HG03103 (cell line): ENCODE measurements around the gene STAT5B.
"Not testable (repeated sequence)": the region's sequence is repeated elsewhere in the genome, so short reads cannot be mapped to it uniquely, and the experiment has no call there.

Experiments used
- ATAC-seq: cut with Tn5 transposase; IDR thresholded peaks from one replicate; pipeline ENCODE4 v1.9.1; 2021; ENCODE audit warnings: low read depth; ENCODE audit not compliant: unreplicated experiment

Gene STAT5B

DNA sequence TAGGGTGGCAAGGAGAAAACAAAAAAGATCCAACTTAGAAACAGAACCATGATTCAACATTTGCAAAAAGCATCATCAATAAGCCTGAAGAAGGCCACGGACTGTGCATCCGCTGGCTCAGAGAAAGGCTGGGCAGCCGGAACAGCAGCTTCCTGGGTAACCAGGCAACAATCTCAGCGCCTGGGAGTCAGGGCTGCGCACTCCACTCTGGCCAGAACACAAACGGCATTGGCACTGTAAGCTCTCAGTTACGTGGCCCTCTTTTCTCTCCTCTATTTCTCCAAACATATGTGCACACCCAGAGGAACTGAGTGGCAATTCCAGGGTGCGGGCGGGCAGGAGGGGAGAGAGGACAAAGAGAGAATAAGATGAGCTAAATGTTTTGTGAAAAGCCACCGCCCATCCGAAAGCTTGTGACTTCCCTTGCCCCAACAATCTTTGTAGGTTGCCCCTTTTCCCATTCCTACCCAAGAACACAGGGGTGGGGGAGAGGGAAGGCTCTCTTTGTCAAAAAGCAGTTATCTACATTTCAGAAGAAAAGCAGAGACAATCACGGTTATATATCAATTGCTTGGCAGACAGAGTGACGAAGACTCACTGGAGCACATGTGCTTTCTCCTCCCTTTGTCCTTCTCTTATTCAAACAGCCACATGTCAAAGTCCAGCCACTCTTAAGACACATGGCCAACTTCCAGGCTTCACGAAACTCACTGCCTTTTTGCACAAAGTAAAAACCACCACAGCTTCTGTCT, 75.3 kb downstream of the STAT5B start:
- no peak for ATAC-seq

DNA sequence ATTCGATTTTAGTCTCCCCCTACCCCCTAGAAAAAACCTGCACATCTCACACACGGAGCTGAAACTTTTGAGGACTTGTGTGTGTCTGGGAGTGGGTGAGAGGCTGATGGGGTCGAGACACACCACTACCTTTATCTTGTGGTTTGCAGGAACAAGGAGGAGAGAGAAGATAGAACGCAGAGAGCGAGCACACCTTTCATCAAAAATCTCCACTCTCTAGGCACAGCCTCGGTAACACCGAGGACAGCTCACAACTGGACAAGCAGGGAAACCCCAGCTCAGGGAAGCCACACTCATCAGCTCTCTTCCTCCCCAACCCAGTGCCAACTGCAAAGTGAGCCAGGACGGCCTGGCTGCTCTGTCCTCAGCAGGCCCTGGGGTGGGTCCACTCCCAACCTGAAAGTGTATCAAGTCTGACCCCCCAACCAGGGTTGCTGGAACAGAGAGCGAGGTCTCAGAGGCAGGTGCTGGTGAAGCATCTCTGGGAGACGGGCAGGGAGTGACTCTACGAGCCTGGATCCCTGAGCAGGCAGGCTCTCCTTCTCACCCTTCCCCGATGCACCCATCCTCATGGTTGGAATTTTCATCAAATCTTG, 76.7 kb downstream of the STAT5B start:
- no peak for ATAC-seq

DNA sequence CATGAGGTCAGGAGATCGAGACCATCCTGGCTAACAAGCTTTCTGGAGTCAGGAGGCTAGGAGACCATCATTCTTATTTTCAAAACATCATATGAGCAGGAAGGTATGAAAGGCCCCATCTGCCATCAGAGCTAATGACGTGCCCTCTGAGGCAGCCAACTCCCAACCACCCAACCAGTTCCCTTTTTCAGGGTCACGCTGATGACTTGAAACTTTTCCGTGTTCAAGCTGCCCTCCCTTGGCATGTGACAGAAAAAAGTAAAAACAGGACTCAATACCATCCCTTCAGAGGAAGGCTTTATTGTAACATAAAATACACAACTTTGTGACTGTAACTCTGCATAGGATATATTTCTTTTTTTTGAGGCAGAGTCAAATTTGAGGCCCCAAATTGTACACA, 77.3 kb downstream of the STAT5B start:
- ATAC-seq, result no peak

DNA sequence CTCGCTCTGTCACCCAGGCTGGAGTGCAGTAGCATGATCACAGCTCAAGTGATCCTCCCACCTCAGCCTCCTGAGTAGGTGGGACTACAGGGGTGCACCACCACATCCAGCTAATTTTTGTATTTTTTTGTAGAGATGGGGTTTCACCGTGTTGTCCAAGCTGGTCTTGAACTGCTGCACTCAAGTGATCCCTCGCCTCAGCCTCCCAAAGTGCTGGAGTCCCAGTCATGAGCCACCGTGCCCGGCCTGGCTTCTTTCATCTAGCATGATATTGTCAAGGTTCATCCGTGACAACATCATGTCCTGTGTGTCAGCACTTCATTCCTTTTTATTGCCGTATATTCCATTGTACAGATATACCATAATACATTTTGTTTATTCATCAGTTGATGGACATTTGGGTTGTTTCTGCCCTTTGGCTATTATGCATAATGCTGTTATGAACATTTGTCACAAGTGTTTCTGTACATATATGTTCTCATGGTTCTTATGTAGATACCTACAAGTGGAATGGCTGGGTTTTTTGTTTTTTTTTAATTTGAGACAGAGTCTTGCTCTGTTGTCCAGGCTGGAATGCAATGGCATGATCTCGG, 78.5 kb downstream of the STAT5B start:
- no peak for ATAC-seq

DNA sequence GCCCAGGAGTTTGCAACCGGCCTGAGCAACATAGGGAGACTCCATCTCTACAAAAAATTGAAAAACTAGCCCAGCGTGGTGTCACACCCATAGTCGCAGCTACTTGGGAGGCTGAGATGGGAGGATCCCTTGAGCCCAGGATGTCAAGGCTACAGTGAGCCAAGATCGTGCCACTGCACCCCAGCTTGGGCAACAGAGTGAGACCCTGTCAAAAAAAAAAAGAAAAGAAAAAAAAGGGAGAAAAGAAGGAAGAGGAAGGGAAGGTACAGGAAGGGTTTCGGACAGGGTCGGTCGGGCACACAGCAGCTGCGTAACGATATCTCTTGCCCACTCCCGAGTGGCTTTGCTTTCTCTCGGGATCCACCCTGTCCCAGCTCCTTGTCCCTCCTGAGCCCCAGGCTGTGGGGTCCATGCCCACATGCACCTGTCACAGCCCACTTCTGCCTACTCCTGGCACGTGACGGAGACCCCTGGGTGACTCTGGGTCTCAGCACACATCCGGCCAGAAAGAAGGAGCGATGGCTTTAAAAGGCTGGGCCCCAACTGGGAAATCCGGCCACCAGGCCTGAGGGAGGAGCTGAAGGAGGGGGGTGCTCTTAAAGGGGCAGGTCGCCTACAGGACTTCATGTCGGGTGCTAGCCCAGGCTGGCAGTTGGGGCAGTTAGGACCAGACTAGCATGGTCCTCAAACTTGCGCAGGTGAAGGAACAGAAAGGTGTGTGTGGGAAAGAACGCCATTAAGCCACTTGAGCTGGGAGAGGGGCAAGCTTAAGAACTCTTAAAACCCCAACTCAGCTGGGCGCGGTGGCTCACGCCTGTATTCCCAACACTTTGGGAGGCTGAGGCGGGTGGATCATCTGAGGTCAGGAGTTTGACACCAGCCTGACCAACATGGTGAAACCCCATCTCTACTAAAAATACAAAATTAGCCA, 82.0 kb downstream of the STAT5B start, which contains the start of gene GHDC:
Gene GHDC, minus strand, starts transcription at position 526 of the 931 bp plus-strand sequence. CDS start 913 bp downstream, outside the sequence.
- no peak for ATAC-seq

DNA sequence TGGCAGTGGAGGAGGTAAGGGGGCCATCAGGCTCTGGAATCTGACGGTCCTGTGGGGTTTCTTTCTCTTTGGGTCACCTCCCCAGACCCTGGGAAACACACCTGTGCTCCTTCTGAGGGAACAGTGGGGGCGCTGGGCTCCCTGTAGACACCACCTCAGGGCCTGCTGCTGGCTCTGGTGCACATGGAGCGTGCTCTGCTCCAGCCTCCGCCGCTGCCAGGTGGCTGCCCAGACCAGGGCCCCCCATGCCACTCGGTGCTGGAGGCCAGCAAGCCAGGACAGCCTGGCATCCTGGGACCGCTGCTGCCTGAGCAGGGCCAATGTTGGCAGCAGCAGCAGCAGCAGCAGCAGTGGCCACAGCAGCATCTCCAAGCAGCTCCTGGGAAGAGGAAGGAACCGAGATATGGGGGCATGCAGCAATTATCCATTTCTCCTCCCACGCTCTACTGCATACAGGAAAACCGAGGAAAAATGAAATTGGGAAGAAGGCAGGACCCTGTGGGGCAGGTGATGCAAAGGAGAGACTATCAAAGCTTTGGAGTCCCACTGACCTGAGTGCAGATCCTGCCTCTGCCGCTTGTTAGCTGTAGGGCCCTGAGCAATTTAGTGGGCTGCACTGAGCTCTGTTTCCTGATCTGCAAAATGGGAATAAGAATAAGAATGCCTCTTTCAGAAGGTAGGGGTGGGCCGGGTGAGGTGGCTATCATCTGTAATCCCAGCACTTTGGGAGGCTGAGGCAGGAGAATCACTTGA, 82.8 kb downstream of the STAT5B start:
- no peak for ATAC-seq

DNA sequence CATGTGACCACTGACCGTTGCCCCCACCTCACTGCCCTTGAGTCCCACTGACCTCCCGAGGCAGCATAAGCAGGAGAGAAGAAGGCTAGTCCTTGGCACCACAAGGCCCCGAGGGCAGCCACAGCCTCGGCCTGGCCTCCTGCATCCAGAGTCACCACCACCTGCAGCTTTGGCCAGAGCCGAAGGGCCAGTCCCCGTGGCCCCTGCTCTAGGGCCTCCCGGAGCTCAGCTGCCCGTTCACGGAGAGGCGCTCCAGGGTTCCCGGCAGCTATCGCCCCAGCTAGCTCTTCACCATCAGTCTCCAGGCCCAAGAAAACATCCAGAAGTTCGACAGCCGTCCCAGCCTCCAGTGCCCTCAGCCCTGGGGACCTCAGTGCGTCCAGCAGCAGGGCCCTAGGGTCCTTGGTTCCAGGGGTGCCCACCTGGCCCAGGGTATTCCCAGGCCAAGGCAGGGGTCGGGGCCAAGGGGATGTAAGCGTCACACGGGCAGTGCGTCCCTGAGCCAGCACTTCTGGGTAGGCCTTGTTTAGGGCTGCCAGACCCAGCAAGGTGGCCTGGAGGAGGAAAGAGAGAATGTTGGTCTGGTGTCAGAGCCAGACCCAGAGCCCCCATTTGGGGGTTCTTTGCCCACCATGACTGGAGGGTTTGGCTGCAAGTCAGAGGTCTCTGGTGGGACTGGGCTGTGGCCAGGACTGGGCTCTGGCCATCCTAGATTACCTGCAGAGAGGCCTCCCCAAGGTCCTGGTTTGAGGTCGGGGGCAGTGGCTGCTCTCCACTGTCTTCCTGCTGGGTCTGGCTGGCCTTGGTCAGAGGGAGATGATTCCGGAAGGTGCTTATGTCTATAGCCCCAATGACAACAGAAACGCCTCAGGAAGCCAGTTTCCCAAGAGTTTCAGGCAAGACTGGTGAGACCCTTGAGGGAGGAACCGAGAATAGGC, 83.7 kb downstream of the STAT5B start:
- ATAC-seq, result no peak

DNA sequence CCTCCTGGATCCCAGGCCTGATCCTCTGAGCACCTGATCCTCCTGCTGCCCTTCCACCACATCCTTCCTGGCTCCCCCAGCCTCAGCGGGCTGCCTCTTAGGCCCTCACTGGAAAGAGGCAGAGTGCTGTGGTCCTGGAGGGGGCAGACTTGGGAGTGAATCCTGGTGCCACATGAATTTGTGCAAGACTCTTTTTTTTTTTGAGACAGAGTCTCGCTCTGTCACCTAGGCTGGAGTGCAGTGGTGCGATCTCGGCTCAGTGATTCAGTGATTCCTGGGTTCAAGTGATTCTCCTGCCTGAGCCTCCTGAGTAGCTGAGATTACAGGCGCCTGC, 84.9 kb downstream of the STAT5B start:
- ATAC-seq, result no peak

DNA sequence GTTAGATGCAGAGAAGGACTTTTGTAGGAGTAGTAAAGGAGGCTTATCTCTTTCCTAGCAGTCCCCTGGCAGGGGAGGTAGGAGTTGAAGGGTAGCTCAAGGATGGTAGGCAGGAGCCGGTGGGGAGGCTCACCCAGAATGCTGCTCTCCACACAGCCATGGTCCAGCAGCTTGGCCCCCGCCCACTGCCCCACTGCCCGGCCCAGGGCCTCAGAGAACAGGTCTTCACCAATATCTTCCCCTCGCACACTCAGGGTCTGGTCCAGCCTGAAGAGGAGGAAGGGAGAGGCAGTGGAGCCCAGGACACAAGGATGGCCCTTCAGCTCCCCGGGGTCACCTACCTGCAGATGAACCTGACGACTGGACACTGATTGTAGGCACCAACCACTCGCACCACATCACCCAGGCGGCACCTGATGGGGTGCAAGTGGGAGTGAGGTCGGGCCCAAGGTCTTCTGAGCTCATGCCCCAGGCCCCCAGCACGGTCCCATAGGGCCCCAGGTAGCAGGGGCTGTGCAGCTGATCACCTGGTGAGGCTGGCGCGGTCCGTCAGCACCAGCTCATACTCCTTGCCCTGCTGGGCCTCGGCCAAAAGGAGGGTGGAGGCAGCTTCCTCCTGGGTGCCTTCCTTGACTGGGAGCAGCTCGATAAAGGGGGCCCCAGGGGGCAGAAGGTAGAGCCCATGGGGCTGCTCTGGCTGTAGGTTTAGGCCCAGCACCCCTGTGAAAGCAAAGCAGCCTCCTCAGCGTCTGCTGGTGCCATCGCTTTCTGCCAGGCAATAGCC, 85.5 kb downstream of the STAT5B start:
- no peak for ATAC-seq

DNA sequence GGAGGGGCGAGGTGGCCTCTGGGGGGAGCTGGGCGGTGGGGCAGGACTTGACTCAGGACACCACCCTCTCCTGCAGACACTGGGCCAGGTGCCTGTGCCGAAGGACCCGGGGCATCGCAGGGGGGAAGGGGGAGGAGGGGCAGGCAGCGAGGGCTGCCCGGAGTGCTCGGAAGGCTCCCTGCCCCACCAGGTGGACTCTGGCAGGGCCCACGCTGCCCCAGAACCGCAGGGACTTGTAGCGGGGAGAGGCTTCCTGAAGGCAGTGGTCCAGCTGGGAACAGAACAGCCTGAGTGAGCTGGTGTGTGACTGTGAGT, 86.6 kb downstream of the STAT5B start:
- no peak for ATAC-seq

DNA sequence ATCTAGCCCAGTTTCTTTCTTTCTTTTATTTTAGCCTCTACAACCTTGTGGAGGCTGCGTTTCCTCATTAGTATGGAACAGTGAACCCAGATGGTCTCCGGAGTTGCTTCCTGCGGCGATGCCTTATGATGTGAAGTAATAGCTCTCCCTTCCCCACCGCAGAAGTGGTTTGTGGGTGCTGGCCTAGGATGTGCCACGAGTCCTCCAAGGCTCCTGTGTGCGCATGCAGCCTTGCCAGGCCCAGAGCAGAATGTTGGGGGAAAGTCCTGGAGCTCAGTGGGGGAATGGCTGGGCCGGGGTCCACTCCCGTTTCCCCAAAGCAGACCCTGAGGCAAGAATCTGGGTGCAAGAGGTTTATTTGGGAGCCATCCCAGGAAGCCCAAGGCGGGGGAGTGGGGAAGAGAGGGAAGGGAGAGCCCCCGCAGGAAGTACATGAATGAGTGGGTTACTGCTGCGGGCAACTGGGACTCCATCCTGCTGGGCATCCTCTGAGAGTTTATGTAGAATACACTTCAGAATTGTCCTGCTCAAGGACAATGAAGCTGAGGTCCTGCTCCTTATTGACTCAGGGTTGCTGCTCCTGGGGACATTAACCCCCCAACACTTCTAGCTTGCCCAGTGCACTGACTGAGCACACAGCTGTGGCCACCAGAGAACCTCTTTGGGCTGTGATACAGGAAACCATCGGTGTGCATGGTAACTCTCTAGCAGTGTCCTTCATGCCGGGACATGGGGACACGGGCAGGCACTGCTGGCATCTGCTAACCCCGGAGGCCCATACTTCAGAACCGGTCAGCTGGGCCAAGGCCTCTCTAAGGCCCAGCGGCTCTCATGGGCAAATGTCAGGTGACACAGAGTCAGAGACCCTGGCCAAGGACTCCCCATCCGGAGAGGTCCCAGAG, 87.2 kb downstream of the STAT5B start:
- ATAC-seq, result no peak

DNA sequence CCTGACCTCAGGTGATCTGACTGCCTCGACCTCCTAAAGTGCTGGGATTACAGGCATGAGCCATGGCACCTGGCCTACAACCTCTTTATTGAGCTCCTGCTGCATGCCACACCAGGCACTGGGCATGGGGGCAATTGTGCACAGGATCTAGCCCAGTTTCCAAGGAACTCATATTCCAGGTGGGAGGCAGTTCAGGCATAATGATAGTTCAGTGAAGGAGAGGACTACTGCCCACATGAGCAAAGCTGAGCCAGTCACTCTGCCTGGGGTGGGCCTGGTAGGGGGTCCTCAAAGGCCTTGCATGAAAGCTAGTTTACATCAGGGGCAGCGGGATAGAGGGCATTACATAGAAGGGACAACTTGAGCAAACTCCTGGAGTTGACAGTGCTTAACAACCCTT, 88.4 kb downstream of the STAT5B start:
- ATAC-seq, result no peak

DNA sequence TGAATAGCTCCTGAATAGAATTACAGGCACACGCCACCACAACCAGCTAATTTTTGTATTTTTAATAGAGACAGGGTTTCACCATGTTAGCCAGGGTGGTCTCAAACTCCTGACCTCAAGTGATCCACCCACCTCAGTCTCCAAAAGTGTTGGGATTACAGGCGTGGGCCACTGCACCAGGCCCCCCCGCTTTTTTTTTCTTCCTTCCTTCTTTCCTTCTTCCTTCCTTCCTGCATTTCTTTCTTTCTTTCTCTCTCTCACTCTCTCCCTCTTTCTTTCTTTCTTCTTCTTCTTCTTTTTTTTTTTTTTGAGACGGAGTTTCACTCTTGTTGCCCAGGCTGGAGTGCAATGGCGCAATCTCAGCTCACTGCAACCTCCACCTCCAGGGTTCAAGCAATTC, 90.0 kb downstream of the STAT5B start:
- not testable (repeated sequence) for ATAC-seq

DNA sequence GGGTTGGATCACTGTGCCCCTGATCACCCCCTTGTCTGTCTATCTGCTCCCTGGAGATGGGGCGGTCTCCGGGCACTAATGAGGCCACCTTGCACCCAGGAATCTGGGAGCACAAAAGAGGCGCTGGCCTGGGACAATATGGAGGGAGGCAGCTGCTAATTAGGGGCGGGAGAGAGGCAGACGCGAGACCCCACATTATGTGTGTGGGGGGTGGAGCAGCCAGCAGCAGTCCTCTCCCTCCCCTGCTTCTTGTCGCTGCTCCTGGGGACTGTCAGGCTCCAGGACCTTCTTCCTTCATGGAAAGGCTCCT, 90.6 kb downstream of the STAT5B start:
- ATAC-seq, result no peak

DNA sequence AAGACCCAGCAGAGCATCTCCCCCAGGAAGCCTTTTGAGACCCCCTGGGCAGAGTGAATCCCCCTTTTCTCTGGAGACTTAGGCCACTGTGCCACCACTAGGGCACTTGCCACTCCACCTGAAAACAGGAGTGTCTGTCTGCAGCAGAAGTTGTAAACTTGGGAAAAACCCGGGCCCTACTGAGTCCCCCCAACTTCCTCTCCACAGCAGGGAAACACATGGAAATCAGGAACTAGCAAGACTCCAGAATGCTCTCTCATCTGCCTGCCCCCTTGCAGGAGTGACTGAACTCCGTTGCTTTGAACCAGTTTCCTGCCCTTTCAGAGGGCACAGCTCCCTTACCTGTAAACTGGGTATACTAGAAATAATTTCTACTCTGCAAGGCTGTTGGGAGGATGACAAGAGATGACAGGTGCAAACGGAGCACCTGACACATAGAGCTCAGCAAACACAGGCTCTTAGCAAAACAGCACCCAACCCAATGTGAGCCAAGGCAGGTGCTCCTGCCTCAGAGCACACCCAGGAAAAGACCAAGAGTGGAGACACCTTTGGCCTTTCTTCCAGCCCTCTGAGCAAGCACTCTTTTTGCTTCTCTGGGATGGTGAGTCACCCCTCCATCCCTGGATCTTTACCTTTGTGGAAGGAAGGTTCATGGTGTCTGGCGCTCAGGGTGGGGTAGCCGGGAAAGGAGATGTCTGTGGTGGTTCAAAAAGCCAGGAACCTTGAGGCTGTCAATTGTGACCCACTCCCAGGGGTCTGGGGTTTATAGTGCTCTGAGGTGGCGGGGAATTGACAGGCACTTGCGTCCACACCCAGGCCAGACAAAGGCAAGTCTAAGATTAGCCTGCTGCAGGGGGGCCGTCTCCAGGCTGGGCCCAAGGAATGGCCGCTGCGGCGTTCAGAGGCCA, 91.2 kb downstream of the STAT5B start, which contains the start of gene HCRT:
Gene HCRT, minus strand, starts transcription at position 740 of the 908 bp plus-strand sequence. Its CDS starts 87 bp downstream, at position 653.
- no peak for ATAC-seq
